MCF 10A (cell line): ENCODE data around the gene NAPA. TPM values are rescaled to one million over a fixed set of nuclear protein-coding genes. Genes with fewer than 3 reads are reported as not detected.

Source experiments
- BruUV-seq: library from RNA; stranded (reverse); fragments of 400-500 nt; replicated peaks from 2 replicates; lab custom pipeline; 2021; lab: Mats Ljungman, UMichigan
- CTCF ChIA-PET: fragments of 300-600 bp; sonication (Branson Sonifier 250); formaldehyde crosslinking; extraction: SDS; loops from one replicate; lab custom pipeline; 2021; ENCODE audit warnings: antibody characterized with exemption, inconsistent platforms; lab: Yijun Ruan, JAX
- POLR2A ChIA-PET: fragments of 300-600, 350-650 bp; sonication (Branson Sonifier 250); formaldehyde crosslinking; extraction: SDS; loops from one replicate; lab custom pipeline; 2020; ENCODE audit warnings: antibody characterized with exemption, inconsistent platforms; lab: Yijun Ruan, JAX
- DNase-seq: peaks from one replicate; pipeline ENCODE4 v3.0.0-alpha.2; 2018; ENCODE audit not compliant: unreplicated experiment
- H3K27ac Mint-ChIP-seq: one replicate; pipeline ENCODE4 v1.8.0; 2022; ENCODE audit warnings: mild to moderate bottlenecking, low read depth, mixed read lengths; ENCODE audit not compliant: unreplicated experiment
- H3K27me3 Mint-ChIP-seq: one replicate; pipeline ENCODE4 v1.8.0; 2022; ENCODE audit warnings: mixed read lengths; ENCODE audit not compliant: insufficient read depth, unreplicated experiment
- H3K36me3 Mint-ChIP-seq: one replicate; pipeline ENCODE4 v1.8.0; 2022; ENCODE audit warnings: mild to moderate bottlenecking, moderate library complexity, mixed read lengths; ENCODE audit not compliant: insufficient read depth, unreplicated experiment
- H3K4me1 Mint-ChIP-seq: one replicate; pipeline ENCODE4 v1.8.0; 2022; ENCODE audit warnings: mixed read lengths; ENCODE audit not compliant: insufficient read depth, unreplicated experiment
- H3K4me3 Mint-ChIP-seq: one replicate; pipeline ENCODE4 v1.8.0; 2022; ENCODE audit warnings: mild to moderate bottlenecking, moderate library complexity, mixed read lengths; ENCODE audit not compliant: unreplicated experiment
- H3K9me3 Mint-ChIP-seq: one replicate; pipeline ENCODE4 v1.8.0; 2022; ENCODE audit warnings: mixed read lengths; ENCODE audit not compliant: unreplicated experiment
- intact Hi-C: fragments of 100-400 bp; cut with micrococcal nuclease; formaldehyde crosslinking; loops from 2 replicates; pipeline ENCODE4 v1.14.1; 2022
- total RNA-seq: library from RNA; stranded (reverse); gene quantifications from 2 replicates; pipeline ENCODE4 v1.2.3, GENCODE V29; 2022
- TF ChIP-seq, protein P1 (sequence below): fragments of 200-600 bp; IDR thresholded peaks from one replicate; pipeline ENCODE4 v1.8.0; 2022; ENCODE audit warnings: antibody characterized with exemption, mild to moderate bottlenecking; ENCODE audit not compliant: unreplicated experiment

Gene NAPA
- total RNA-seq, 1 experiment from 2014 or later, result 72.1 TPM

DNA sequence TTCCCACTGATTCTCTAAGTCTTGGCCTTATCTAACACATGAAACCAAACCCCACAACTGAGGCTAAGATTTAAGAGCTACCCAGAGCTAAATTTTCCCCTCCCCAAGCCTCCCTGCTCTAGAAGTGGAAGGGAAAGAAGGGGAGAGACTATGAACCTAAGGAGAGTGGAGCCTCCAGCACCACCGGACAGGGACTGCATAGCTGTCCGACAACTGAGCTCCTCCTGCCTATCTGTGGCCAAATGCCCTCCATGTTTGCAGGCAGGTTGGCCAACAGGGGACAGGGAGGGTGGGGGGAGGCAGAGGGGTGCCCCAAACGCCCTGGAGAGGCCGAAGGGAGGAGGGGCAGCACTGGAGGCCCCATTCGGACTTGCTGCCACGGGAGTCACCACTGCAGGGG lies 6.0 kb upstream of the NAPA start:
- TF ChIP-seq, protein P1, sequence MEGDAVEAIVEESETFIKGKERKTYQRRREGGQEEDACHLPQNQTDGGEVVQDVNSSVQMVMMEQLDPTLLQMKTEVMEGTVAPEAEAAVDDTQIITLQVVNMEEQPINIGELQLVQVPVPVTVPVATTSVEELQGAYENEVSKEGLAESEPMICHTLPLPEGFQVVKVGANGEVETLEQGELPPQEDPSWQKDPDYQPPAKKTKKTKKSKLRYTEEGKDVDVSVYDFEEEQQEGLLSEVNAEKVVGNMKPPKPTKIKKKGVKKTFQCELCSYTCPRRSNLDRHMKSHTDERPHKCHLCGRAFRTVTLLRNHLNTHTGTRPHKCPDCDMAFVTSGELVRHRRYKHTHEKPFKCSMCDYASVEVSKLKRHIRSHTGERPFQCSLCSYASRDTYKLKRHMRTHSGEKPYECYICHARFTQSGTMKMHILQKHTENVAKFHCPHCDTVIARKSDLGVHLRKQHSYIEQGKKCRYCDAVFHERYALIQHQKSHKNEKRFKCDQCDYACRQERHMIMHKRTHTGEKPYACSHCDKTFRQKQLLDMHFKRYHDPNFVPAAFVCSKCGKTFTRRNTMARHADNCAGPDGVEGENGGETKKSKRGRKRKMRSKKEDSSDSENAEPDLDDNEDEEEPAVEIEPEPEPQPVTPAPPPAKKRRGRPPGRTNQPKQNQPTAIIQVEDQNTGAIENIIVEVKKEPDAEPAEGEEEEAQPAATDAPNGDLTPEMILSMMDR, result no peak
- CTCF ChIA-PET, result interaction anchor here (1.0 to 1.3 kb wide), 2 partner anchors 12 to 38 kb away, joined by 3 read pairs; no protein-coding TSS in a partner anchor
- intact Hi-C loops, result no loop called here
- H3K4me3 Mint-ChIP-seq, result no peak overlapping the region
- DNase-seq, result no peak
- H3K4me1 Mint-ChIP-seq, result no peaks in the 10 kb centered on the region
- no peaks in the 10 kb centered on the region for H3K27me3 Mint-ChIP-seq
- H3K27ac Mint-ChIP-seq, result no peak overlapping the region
- POLR2A ChIA-PET, result interaction anchor here (0.7 kb wide), 1 partner anchor 78 kb away, joined by 3 read pairs; no protein-coding TSS in a partner anchor
- BruUV-seq, result no TSS peak
- H3K36me3 Mint-ChIP-seq, result no peaks in the 10 kb centered on the region
- H3K9me3 Mint-ChIP-seq, result no peaks in the 10 kb centered on the region

DNA sequence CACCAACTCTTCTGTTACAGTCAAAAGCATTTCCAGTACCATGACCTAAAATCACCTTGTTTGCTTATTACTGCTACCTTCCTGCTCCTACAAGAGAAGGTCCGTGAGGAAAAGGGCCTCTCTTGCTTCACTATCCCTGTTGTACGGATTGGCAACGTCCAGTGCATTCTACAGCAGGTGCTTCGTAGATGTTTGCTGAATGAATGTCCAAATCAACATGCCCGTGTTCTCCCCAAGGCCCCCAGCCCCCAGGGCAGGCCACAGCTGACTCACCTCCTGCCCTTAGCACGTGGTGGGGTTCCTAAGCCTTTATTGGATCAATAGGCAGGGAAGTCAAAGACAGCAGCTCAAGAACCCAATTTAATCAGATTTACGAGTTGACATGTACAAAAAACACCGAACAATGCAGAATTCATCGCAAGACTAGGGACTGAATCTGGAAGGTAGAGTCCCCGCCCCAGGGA lies 5.5 kb upstream of the NAPA start:
- no peaks in the 10 kb centered on the region for H3K27me3 Mint-ChIP-seq
- no peak for DNase-seq
- no peak overlapping the region for H3K27ac Mint-ChIP-seq
- TF ChIP-seq, protein P1, result no peak
- POLR2A ChIA-PET, result interaction anchor here (0.7 kb wide), 1 partner anchor 78 kb away, joined by 3 read pairs; no protein-coding TSS in a partner anchor
- no peaks in the 10 kb centered on the region for H3K4me1 Mint-ChIP-seq
- H3K9me3 Mint-ChIP-seq, result no peaks in the 10 kb centered on the region
- intact Hi-C loops, result no loop called here
- H3K36me3 Mint-ChIP-seq, result no peaks in the 10 kb centered on the region
- BruUV-seq, result no TSS peak
- CTCF ChIA-PET, result interaction anchor here (1.3 kb wide), 1 partner anchor 11 kb away, joined by 3 read pairs; no protein-coding TSS in a partner anchor
- H3K4me3 Mint-ChIP-seq, result no peak overlapping the region

DNA sequence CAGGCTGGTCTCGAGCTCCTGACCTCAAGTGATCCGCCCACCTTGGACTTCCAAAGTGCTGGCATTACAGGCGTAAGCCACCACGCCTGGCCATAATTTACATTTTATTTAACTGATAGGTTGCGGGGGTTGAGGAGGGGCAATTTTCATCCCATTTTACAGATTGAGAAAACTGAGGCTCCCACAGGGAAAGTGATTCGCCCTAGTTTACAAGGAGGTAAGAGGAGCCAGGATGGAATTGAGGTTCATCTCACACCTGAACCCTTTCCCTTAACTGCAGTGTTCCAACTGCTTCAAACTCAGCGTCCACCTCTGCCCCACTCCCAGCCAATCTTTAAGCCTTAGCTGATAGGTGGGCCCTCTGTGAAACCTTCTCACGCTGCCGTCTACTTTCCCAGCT lies 4.0 kb upstream of the NAPA start:
- Mint-ChIP-seq H3K9me3 (no peaks in the 10 kb centered on the region), H3K4me3 (no peak overlapping the region), H3K36me3 (no peaks in the 10 kb centered on the region), H3K27me3 (no peaks in the 10 kb centered on the region), H3K27ac (no peak overlapping the region), H3K4me1 (peaks cover 6% of the 10 kb centered on the region)
- TF ChIP-seq, protein P1, result no peak
- ChIA-PET POLR2A (no interaction called here), CTCF (interaction anchor here (0.7 to 1.1 kb wide), 3 partner anchors 75 to 196 kb away, joined by 3 to 8 read pairs (median 3); no protein-coding TSS in a partner anchor)
- intact Hi-C loops, result loop anchor here (10.0 kb wide), 1 partner anchor 146 kb away; no protein-coding TSS in a partner anchor
- no TSS peak for BruUV-seq
- no peak for DNase-seq

DNA sequence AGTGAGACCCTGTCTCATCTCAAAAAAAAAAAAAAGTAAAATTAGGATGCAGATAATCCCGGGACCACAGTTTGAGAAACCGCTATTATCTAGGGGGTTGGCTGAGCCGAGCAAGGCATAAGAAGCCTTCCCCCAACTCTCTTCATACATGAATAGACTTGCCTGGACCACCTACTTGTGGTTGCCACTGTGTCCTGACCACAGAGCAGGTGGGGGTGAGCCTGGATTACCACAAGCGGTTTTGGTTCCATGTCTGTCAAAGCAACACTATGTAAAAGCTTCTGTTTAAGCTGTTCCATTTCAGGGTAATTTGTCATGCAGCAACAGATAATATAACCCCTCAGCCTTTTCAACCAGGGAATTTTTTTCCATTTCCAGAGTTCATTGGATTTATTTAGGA lies 3.3 kb upstream of the NAPA start:
- no peaks in the 10 kb centered on the region for H3K36me3 Mint-ChIP-seq

More for the DNA sequence above, 3.3 kb upstream of the NAPA start:
- peaks cover 12% of the 10 kb centered on the region for H3K4me1 Mint-ChIP-seq
- TF ChIP-seq, protein P1, result no peak
- no peak overlapping the region for H3K27ac Mint-ChIP-seq
- no TSS peak for BruUV-seq
- H3K4me3 Mint-ChIP-seq, result no peak overlapping the region
- intact Hi-C loops, result loop anchor here (10.0 kb wide), 1 partner anchor 147 kb away; no protein-coding TSS in a partner anchor
- no peaks in the 10 kb centered on the region for H3K27me3 Mint-ChIP-seq
- H3K9me3 Mint-ChIP-seq, result no peaks in the 10 kb centered on the region
- POLR2A ChIA-PET, result no interaction called here
- CTCF ChIA-PET, result interaction anchor here (0.5 to 1.1 kb wide), 4 partner anchors 12 to 639 kb away, joined by 3 to 8 read pairs (median 4); no protein-coding TSS in a partner anchor
- no peak for DNase-seq
